ENCODE results near the gene CKAP2L.

The CKAP2L gene

DNA sequence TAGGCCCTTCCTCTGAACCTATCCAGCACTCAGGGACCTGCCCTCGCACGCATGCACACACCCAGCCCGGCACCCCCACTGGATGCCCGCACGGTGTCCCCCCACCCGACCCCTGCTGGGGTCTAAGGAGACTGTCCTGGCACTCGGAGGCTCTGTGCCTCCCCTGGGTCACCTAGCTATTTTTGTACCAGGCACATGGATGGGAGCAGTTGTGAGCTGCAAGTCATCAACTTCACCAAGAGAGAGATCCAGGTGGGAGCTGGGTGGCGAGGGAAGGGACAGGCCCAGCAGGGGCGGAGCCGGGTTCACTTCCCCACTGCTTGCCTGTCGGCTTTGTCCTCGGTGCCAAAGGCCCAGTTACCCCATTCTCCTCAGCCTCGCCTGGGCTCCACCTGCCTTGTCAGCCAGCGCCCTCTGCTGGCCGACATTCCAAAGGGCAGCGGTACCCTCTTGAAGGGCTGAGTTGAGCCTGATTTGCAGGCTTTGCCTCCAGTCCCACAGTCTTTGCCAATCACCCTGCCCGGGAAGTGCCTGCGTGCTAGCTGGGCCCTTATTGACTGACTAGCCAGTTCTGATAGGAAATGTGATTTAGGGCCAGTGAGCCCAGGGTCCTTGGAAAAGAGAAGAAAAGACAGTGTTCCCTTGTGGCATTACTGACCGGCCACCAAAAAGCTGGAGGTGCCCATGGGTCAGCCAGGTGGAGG lies 37.8 kb downstream of the CKAP2L start:
- DNase-seq (ENCODE audit: low spot score) (peak; percentile 88), ATAC-seq (ENCODE audit: low read depth) (peak; percentile 94)
- Histone ChIP-seq H3K27me3 (ENCODE audit: insufficient read depth, poor library complexity, severe bottlenecking) (no peaks in the 10 kb centered on the region), H3K4me1 (ENCODE audit: insufficient read depth, poor library complexity, severe bottlenecking) (peaks cover 7% of the 10 kb centered on the region), H3K27ac (ENCODE audit: poor library complexity, severe bottlenecking) (peak overlapping the region; percentile 15), H3K9me3 (ENCODE audit: severe bottlenecking) (no peaks in the 10 kb centered on the region), H3K36me3 (ENCODE audit: low read depth) (no peaks in the 10 kb centered on the region), H3K4me3 (ENCODE audit: severe bottlenecking) (no peak overlapping the region)
- TF ChIP-seq, protein P1, sequence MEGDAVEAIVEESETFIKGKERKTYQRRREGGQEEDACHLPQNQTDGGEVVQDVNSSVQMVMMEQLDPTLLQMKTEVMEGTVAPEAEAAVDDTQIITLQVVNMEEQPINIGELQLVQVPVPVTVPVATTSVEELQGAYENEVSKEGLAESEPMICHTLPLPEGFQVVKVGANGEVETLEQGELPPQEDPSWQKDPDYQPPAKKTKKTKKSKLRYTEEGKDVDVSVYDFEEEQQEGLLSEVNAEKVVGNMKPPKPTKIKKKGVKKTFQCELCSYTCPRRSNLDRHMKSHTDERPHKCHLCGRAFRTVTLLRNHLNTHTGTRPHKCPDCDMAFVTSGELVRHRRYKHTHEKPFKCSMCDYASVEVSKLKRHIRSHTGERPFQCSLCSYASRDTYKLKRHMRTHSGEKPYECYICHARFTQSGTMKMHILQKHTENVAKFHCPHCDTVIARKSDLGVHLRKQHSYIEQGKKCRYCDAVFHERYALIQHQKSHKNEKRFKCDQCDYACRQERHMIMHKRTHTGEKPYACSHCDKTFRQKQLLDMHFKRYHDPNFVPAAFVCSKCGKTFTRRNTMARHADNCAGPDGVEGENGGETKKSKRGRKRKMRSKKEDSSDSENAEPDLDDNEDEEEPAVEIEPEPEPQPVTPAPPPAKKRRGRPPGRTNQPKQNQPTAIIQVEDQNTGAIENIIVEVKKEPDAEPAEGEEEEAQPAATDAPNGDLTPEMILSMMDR (IDR thresholded peaks at IDR 0.05; ENCODE audit: poor library complexity, severe bottlenecking) = peak; percentile 98

DNA sequence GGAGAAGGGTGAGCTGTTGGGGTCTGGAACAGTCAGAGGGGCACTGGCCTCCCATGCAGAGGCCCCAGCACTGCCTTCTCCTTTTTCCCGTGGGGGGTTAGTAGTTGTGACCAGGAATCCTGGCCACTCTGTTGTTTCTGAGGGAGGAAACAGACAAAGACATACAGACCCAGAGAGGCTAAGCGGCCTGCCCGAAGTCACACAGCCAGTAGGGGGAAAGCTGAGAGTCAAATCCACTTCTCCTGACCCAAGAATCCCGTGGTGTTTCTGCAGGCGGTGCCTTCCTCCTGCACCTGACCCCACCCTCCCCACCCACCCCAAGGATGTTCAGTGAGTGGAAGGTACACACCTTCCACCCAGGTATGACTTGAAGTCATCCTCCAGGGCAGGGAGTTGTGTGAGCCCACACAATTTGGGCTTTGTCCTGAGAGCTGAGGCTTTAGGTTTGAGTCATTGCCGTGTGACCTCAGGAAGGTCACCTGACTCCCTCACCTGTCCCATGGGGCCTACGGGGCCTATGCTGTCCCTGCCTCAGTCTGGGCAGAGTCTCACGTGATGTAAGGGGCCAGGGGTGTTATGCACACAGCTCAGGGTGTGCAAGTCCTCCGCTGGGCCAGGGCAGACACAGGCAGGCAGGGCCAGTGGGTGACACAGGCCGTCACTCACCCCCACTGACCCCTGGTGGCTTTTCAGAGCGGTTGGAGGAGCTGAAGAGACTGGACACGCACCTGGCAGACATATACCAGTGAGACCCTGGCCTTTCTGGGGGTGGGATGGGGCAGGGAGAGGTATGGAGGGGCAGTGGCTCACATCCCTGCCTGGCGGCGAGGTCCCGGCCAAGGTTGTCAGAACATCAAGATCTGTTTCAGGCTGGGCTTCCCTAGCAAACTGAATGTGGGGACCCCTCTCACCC lies 38.6 kb downstream of the CKAP2L start:
- no peak; the same call in 2 of the 3 replicates for ATAC-seq (ENCODE audit: low read depth)
- TF ChIP-seq, protein P1 (IDR thresholded peaks at IDR 0.05; ENCODE audit: poor library complexity, severe bottlenecking) = no peak
- H3K27me3 ChIP-seq (ENCODE audit: insufficient read depth, poor library complexity, severe bottlenecking) = no peaks in the 10 kb centered on the region
- peaks cover 7% of the 10 kb centered on the region for H3K4me1 ChIP-seq (ENCODE audit: insufficient read depth, poor library complexity, severe bottlenecking)
- H3K9me3 ChIP-seq (ENCODE audit: severe bottlenecking) = no peaks in the 10 kb centered on the region
- H3K27ac ChIP-seq (ENCODE audit: poor library complexity, severe bottlenecking) = peak overlapping the region; percentile 15
- H3K4me3 ChIP-seq (ENCODE audit: severe bottlenecking) = no peak overlapping the region
- H3K36me3 ChIP-seq (ENCODE audit: low read depth) = no peaks in the 10 kb centered on the region
- no peak for DNase-seq (ENCODE audit: low spot score)

DNA sequence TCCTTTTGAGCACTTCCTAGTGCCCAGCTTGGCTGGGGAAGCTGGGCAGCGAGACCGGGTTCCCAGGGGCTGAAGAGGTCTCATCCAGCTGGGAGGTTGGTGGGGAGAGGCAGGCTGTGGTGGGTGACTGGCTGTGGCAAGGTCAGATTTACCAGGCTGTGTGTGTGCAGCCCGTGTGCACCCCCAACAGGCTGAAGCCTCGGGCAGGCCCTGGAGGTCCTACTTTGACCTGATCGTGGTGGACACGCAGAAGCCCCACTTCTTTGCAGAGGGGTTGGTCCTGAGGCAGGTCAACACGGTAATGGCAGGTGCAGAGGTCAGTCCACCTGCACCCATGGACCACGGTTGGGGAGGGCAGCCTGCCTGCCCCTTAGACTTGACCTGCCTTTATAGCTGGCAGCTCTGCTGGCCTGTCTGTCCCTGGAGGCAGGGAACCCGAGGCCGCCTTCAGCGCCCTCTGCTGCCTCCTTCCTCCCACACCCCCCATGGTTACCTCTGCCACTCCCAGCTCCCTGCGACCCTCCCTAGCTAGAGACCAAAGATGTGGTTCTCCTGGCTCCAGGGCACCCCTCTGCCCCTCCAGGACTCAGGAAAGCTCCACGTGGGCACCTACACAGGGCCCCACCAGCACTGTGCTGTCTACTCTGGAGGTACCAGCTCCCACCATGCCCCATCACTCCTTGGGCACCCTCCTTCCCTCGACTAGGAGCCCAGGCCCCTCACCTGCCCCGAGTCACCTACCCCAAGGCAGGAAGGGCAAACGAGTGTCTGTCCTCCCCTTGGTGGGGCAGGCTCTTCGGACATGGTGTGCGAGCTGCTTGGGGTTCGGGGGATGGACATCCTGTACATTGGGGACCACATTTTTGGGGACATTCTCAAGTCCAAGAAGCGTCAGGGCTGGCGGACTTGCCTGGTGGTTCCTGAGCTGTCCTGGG lies 39.6 kb downstream of the CKAP2L start:
- H3K27me3 ChIP-seq (ENCODE audit: insufficient read depth, poor library complexity, severe bottlenecking) = no peaks in the 10 kb centered on the region
- TF ChIP-seq, protein P1 (IDR thresholded peaks at IDR 0.05; ENCODE audit: poor library complexity, severe bottlenecking) = peak; percentile 38
- no peaks in the 10 kb centered on the region for H3K36me3 ChIP-seq (ENCODE audit: low read depth)
- H3K27ac ChIP-seq (ENCODE audit: poor library complexity, severe bottlenecking) = no peak overlapping the region
- no peak; the same call in 2 of the 3 replicates for ATAC-seq (ENCODE audit: low read depth)
- no peaks in the 10 kb centered on the region for H3K9me3 ChIP-seq (ENCODE audit: severe bottlenecking)
- H3K4me3 ChIP-seq (ENCODE audit: severe bottlenecking) = no peak overlapping the region
- no peak for DNase-seq (ENCODE audit: low spot score)
- H3K4me1 ChIP-seq (ENCODE audit: insufficient read depth, poor library complexity, severe bottlenecking) = peaks cover 7% of the 10 kb centered on the region

DNA sequence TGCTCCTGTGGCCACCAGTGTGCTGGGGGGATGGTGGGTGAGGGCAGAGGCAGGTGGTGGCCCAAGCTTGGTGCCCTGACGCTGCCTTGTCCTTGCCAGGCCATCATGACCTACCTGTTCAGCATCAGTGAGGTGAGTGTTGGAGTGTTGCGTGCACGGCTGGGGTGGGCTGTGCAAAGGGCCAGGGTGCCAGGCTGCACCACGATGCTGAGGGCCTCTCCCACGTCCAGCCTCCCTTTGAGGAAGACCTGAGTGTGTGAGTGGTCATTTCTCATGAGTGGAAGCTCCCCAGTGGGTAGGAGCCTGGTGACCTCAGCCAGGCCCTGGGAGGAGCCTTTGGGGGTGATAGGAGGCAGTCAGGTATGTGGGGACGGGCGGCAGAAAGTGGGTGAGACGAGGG lies 40.4 kb downstream of the CKAP2L start:
- Histone ChIP-seq H3K36me3 (ENCODE audit: low read depth) (no peaks in the 10 kb centered on the region), H3K4me3 (ENCODE audit: severe bottlenecking) (no peak overlapping the region), H3K4me1 (ENCODE audit: insufficient read depth, poor library complexity, severe bottlenecking) (peaks cover 7% of the 10 kb centered on the region), H3K27ac (ENCODE audit: poor library complexity, severe bottlenecking) (no peak overlapping the region), H3K9me3 (ENCODE audit: severe bottlenecking) (no peaks in the 10 kb centered on the region), H3K27me3 (ENCODE audit: insufficient read depth, poor library complexity, severe bottlenecking) (no peaks in the 10 kb centered on the region)
- no peak for ATAC-seq (ENCODE audit: low read depth)
- TF ChIP-seq, protein P1 (IDR thresholded peaks at IDR 0.05; ENCODE audit: poor library complexity, severe bottlenecking) = no peak
- DNase-seq (ENCODE audit: low spot score) = no peak
